HS-27A (cell line): ENCODE results near the gene ZIC1.

Source experiments
- DNase-seq: peaks from one replicate; pipeline ENCODE4 v3.0.0-alpha.2; 2012; ENCODE audit warnings: low read depth, missing footprints

Gene ZIC1

DNA sequence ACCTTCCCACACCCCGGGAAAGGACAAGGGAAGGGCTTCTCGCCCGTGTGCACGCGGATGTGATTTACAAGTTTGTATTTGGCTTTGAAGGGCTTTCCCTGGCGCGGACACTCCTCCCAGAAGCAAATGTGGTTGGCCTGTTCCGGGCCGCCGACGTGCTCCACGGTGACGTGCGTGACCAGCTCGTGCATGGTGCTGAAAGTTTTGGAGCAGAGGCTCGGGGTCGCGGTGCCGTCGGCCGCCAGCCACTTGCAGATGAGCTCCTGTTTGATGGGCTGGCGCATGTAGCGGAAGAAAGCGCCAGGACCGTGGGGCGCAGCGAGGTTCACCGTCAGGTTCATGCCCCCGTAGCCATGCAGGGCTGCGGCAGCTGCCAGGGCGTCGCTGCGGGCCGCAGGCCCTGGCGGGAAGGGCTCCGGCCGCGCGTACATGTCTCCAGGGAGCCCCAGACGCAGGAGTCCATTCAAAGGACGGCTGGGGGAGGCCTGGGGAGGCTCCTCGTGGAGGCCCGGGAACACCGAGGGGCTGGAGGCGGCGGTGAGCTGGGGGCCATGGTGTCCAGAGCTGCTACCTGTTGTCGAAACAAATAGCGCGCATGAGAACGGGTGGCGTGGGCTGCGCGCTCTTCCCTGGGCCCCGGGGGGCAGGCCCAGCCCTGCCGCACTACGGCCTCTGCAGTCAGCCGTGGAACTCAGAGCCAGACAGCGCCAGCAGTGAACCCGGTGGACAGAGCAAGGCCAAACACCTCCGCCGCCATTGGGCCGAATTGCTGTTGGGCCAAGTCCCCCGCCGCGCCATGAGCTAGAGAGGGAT, 13.1 kb upstream of the ZIC1 start:
- DNase-seq = no peak

GRCh38 chr3:147396712-147397046, 12.5 kb upstream of the ZIC1 start:
- no peak for DNase-seq

DNA sequence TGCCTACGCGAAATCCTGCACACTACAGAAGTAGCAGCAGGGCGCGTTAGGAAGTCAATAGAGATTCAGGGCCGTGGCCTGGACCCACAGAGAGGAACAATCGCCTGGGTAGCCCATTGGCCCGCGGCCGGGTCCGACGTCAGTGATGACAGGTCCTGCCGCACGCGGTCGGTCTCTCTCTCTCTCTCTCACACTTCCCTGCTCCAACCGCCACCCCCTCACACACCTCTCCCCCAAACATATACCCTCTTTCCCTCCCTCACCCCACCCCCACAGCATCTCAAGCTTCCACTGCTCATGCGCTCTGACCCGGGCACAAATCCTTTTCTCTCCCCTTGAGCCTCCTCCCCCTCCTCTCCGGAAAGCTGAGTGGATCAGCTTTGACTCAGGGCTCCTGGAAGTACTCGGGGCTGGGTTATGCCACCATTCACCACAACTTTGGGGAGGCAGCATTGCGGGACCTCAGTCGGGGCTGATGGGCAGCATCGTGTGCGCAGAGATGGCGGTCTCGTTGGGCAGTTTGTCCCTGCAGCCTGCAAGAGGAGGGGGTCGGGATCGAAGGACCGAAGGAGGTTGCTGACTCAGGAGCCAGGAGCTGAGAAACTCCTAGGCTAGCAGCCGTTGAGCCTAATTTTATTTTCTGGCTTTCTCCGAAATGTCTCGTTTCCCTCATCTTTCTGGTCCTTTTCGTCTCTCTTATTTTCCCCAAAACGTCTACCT, 11.8 kb upstream of the ZIC1 start:
- DNase-seq = no peak

DNA sequence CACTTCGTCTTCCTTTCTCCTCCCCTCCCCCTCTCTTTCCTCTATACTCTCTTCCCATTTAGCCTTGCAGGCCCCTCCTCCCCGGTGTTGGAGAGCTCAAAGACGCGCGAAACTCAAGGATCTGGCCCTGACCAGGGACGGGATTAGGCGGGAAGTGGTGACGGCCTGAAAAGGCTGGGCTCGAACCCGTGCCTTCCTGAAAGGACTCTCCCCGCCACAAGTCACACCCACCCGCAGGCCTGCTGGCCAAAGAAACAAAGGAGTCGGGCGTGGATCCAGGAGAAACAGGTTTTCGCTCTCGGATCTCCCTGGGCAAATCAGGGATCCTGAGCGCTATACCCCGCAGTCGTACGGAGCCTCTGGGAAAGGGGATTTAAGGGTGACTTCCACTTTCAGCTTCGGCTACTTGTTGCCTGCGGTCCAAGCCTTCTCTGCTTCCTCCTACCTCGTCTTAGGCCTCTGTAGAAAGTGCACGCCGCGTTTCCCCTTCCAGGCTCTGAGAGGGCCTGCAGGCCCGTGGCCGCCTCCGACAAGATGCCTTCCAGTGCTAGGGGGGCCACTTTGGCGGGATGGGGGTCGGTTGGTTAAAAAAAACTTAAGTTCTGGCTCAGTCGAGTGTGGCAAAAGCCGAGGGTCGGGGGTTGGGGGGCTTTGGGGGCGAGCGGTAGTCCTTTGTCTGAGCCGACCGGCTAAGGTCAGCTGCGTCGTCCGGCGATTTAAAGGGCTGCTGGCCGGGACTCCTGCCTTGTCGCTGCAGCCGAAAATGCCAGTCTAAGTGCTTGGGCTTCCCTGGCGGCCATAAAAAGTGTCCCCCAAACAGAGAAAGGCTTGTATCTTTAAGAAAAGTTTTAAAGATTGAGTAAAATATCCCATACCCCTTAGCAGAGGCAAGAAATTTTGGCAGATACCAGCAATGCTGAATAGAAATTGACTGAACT, 11.0 kb upstream of the ZIC1 start:
- no peak for DNase-seq

GRCh38 chr3:147398813-147399534, 10.2 kb upstream of the ZIC1 start:
- DNase-seq = no peak

DNA sequence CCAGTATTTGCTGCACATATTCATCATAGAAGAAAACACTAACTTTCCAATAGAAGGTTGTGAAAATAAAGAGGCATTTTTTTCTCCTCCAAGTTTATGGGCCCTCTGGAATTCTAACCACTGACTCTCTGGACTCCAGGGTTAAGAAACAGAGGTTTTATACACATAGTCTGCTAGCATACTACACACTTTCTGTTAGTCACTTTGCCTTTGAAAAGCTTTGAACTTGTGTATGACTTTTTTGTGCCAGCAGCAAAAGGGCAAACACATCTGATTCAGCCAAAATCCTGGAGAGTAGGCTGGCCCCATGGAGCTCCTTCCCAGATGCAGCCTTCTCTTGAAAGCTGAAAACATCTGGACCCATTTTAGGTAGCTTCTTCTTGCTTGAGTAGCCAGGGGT, 9.1 kb upstream of the ZIC1 start:
- DNase-seq = no peak

GRCh38 chr3:147400999-147401398, 8.2 kb upstream of the ZIC1 start:
- no peak for DNase-seq

DNA sequence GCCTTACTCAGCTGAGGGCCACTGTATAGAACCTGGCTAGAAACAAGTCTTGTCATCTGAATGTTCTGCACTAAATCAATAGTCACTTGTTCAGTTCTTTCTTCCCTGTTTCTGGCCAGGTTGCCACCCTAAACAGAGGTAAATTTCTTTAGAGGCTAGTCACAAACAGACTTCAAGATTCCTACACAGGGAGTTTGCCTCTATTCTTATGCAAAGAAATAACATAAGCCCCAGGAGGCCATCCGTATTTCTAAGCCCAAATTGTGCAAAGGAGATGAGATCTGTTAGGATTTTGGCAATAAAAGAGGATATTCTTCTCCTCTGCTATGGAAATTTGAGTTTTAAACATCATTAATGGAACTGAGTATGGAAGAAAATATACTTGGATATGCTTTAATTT, 7.7 kb upstream of the ZIC1 start:
- DNase-seq = no peak

DNA sequence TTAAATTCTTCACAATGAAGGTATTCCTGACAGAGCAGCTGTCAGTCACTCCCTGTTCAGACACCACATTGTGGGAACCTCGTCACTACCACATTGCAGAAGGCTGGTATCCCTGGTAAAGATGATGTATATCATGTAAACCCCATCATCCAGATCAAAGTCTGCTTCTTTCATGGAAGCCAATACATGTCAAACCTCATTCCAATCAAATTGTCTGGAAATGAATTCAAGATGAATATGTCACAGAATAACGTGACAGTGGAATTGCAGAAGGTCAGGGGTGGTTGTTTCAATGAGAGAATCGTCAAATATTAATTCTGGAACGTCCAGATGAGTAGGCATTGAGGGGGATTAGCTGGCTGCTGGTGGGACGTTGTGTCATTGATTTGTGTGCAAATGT, 7.0 kb upstream of the ZIC1 start:
- DNase-seq = no peak

GRCh38 chr3:147403511-147403910, 5.7 kb upstream of the ZIC1 start:
- no peak for DNase-seq

GRCh38 chr3:147404000-147404799, 5.0 kb upstream of the ZIC1 start:
- no peak for DNase-seq

- DNase-seq = no peak
These were observed 4.3 kb upstream of the ZIC1 start for GRCh38 chr3:147404800-147405230.

GRCh38 chr3:147405231-147406027, 3.7 kb upstream of the ZIC1 start:
- DNase-seq = no peak

DNA sequence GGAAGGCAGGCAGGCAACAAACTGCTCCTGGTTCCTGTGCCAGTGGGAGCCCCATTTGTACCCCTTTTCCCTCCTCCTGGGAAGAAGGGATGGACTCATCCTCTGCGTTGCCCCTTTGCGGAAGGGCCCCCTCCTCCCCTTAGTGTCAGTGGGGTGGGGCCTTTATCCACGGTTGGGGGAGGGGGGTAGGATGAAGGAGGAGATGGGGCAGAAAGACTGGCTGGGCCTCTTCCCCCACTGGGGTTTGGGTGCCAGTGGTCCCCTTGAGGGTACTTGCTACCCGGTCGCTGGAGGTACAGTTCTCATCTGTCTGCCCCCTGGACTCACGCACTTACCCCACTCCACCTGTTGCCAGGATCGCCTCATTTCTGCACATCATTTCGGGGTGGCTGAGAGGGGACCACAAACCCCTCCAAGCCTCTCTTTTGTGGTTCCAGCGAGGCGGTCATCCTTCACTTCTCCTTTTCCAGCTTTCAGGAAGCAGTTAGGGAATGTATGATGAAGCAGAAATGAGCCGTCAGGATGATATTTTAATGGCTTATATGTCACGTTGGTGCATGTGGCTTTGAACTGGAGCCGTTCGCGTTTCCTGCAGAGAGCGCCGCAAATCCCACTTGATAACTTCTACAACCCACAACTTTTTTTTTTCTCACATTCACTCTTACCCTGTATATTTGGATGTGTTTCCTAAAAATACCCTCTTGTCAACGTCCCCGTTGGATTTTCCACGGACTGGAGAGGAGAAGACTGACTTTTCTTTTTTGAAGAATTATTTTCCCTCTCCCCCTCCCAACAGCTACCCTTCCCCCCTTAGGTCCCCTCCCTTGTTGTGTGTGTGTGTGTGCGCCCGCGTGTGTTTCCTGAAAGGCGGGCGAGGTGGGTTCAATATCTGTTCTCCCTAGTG, 2.9 kb upstream of the ZIC1 start, which contains the start of gene ZIC4:
Gene ZIC4, minus strand, starts transcription at position 516 of the 904 bp plus-strand sequence. CDS start 3,746 bp downstream, outside the sequence.
- no peak for DNase-seq

DNA sequence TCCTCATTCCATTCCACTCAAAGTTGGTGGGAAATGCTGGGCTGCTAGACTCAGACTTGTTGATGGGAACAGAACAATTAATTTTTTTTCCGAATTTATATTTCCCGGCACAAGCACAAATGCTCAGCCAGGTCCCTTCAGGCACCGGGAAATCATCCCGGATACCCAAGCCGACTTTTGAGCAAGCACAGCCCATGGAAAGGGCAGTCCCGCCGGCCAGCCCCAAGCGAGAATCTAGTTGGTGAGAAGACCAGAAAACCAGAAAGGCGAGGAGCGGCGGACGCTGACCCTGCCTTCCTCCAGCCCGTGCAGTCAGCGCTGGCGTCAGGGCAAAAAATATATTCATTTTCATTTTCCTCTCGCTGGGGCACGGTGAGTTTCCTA, 2.1 kb upstream of the ZIC1 start:
- no peak for DNase-seq

GRCh38 chr3:147407498-147408187, 1.5 kb upstream of the ZIC1 start:
- no peak for DNase-seq

- no peak for DNase-seq
These were observed 721 bp upstream of the ZIC1 start for GRCh38 chr3:147408188-147409100.
